AG04450 (cell line): ENCODE data around the gene UBR4. TPM values are rescaled to one million over a fixed set of nuclear protein-coding genes. Genes with fewer than 3 reads are reported as not detected.
A peak's percentile ranks its signal among the peaks of the same experiment; 100 is the strongest.
"Not testable (repeated sequence)": the region's sequence is repeated elsewhere in the genome, so short reads cannot be mapped to it uniquely, and the experiment has no call there.

Experiments used
- CTCF ChIA-PET: fragments of 300-600, 350-600 bp; formaldehyde crosslinking; extraction: SDS; loops from one replicate; lab custom pipeline; 2022; ENCODE audit warnings: antibody characterized with exemption, inconsistent platforms; lab: Charles Lee
- POLR2A ChIA-PET: fragments of 350-600 bp; formaldehyde crosslinking; extraction: SDS; loops from one replicate; lab custom pipeline; 2021; ENCODE audit warnings: antibody characterized with exemption, inconsistent platforms; lab: Yijun Ruan, JAX
- DNase-seq: peaks from one replicate; pipeline ENCODE4 v3.0.0-alpha.2; 2011; ENCODE audit warnings: low read depth, low spot score
- H3K27ac ChIP-seq: one replicate; pipeline ENCODE4 v1.5.1; 2012; ENCODE audit warnings: low read depth, low read length, control low read depth
- H3K27me3 ChIP-seq: one replicate; pipeline ENCODE4 v1.6.0; 2012; ENCODE audit warnings: low read length; ENCODE audit not compliant: control insufficient read depth, insufficient read depth
- H3K4me3 ChIP-seq: 2 replicates; pipeline ENCODE4 v1.5.1; 2011; ENCODE audit warnings: mild to moderate bottlenecking, low read depth, low read length, control low read depth
- H3K9me3 ChIP-seq: 2 replicates; pipeline ENCODE4 v1.5.1; 2012; ENCODE audit warnings: low read length; ENCODE audit not compliant: control insufficient read depth, insufficient read depth
- polyA minus RNA-seq: library from RNA; depleted of rRNA, polyadenylated mRNA; stranded (reverse); fragments of >200 nt; gene quantifications from 2 replicates; pipeline ENCODE4 v1.2.3, GENCODE V29; 2011; rRNA and poly(A)+ RNA removed
- polyA plus RNA-seq: library from polyadenylated mRNA; depleted of rRNA; stranded (reverse); fragments of >200 nt; gene quantifications from 2 replicates; pipeline ENCODE4 v1.2.3, GENCODE V29; 2011; rRNA removed
- TF ChIP-seq, protein P1 (sequence below): IDR thresholded peaks from 2 replicates; pipeline ENCODE4 v1.5.1; 2011; ENCODE audit warnings: low read depth, low read length, control low read depth, inconsistent platforms

UBR4 gene
- polyA plus RNA-seq (91.9 and 152 TPM in 2 replicates), polyA minus RNA-seq (336 and 425 TPM in 2 replicates)

DNA sequence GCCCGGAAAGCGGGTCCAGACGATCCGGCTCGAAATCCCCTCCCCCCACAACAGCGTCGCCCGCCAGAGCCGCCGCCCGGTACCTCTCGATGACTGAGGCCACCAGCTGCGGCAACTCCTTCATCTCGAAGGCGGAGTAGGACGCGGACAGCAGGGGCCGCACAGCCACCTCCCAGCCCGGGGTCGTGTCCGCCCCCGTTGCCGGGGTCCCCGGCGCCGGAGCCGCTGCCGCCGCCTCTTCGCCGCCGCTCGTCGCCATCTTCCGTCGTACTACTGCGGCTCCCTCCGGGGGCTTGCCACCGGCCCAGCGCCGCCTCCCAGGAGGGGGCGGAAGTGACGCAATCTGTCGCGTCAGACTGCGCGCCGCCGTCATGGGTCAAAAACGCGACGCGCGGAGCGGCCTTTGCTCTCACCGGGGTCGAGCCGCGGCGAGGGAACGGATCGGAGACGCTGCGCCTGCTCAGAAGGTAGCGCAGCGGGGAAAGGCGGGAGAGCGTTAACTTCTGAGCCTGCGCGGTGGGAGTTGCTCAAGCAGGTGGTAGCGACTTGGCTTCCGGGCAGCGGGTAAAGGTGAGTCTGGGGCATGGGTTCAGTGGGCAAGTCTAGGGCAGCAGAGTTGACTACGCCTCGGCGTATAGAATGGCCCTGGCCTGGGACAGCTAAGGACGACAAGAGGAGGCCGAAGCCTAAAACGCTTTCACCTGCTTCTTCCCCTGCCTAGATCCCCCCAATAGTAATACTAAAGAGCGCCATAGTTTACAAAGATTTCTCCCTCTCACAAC lies at the start of gene UBR4:
Gene UBR4 (minus strand): TSS at position 277 of the 782 bp plus-strand sequence. CDS start 18 bp downstream, at position 259.
- Histone ChIP-seq H3K4me3 (peak within 1 kb of the TSS; percentile 92), H3K27ac (peak within 1 kb of the TSS; percentile 96), H3K9me3 (no peaks in the 10 kb centered on the region), H3K27me3 (no peaks in the 10 kb centered on the region)
- TF ChIP-seq, protein P1, sequence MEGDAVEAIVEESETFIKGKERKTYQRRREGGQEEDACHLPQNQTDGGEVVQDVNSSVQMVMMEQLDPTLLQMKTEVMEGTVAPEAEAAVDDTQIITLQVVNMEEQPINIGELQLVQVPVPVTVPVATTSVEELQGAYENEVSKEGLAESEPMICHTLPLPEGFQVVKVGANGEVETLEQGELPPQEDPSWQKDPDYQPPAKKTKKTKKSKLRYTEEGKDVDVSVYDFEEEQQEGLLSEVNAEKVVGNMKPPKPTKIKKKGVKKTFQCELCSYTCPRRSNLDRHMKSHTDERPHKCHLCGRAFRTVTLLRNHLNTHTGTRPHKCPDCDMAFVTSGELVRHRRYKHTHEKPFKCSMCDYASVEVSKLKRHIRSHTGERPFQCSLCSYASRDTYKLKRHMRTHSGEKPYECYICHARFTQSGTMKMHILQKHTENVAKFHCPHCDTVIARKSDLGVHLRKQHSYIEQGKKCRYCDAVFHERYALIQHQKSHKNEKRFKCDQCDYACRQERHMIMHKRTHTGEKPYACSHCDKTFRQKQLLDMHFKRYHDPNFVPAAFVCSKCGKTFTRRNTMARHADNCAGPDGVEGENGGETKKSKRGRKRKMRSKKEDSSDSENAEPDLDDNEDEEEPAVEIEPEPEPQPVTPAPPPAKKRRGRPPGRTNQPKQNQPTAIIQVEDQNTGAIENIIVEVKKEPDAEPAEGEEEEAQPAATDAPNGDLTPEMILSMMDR: no peak
- POLR2A ChIA-PET: interaction anchor here (0.9 kb wide), 1 partner anchor 10 kb away, joined by 5 read pairs; no protein-coding TSS in a partner anchor
- CTCF ChIA-PET: no interaction called here
- DNase-seq: peak; percentile 89

DNA sequence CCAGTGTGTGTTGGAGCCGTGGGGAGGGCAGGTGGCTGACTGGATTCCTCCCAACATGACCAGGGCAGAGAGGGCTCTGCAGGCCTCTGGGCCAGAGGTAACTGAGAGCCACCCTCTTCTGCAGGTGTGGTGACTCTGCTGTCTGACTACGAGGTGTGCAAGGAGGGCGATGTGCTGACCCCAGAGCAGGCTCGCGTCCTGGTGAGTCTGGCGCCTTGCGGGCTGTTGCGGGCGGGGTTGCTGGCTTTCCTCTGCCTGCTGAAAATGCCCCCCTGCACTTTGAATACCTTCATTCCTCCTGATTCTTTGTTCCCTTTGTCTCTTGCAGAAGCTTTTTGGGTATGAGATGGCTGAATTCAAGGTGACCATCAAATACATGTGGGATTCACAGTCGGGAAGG lies 48.3 kb upstream of the UBR4 start:
- POLR2A ChIA-PET: no interaction called here
- no peak overlapping the region for H3K27ac ChIP-seq

DNA sequence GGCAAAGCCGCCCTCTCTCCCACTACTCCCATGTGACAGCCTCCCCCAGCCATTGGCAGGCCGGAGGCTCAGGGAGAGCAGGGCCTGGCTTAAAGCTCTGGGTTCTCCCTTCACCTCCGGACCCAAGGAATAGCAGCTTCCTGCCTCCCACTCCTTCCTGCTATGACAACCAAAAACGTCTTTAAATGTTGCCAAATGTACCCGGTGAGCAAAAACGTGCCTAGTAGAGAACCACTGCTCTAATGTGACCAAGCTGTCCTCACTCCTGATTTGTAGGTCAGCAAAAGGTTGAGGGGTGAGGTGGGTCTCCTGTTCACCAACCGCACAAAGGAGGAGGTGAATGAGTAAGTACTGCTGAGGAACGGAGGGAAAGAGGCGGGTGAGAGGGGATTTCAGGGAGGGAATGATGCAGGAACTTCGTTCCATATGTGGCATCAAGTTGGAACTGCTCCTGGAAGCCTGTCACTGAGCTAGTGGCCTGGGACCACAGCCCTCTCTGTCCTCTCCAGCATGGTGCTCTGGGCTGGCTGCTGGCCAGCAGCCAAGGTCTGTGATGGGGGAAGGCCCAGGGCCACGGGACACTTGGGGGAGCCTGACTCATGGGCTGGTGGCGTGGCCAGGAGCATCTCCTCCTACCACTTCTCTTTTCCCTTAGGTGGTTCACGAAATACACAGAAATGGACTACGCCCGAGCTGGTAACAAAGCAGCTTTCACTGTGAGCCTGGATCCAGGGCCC lies 47.3 kb upstream of the UBR4 start:
- H3K4me3 ChIP-seq: no peak overlapping the region
- TF ChIP-seq, protein P1: no peak
- ChIA-PET CTCF (no interaction called here), POLR2A (interaction anchor here (1.2 kb wide), 1 partner anchor 55 kb away, joined by 4 read pairs; the partner anchor contains the start of genes AKR7A2 and SLC66A1)
- H3K9me3 ChIP-seq: no peaks in the 10 kb centered on the region
- DNase-seq: no peak
- H3K27me3 ChIP-seq: no peaks in the 10 kb centered on the region
- no peak overlapping the region for H3K27ac ChIP-seq

More for the DNA sequence above, 48.3 kb upstream of the UBR4 start:
- Histone ChIP-seq H3K4me3 (no peak overlapping the region), H3K9me3 (no peaks in the 10 kb centered on the region), H3K27me3 (no peaks in the 10 kb centered on the region)
- TF ChIP-seq, protein P1: no peak
- CTCF ChIA-PET: no interaction called here
- DNase-seq: no peak

DNA sequence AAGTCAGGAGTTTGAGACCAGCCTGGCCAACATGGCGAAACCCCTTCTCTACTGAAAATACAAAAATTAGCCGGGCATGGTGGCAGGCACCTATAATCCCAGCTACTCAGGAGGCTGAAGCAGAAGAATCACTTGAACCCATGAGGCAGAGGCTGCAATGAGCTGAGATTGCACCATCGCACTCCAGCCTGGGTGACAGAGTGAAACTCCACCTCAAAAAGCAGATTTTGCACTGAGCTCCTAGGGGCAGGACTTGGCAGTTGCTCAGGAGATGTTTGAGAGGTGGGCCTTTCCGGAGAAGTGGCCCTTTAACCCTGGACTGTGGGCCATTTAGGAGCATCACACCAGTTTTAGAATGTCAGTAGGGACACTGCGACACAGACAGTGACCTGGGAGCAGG lies 46.2 kb upstream of the UBR4 start:
- DNase-seq, H3K27me3 ChIP-seq, H3K27ac ChIP-seq, H3K9me3 ChIP-seq, CTCF ChIA-PET, H3K4me3 ChIP-seq, POLR2A ChIA-PET: not testable (repeated sequence)

DNA sequence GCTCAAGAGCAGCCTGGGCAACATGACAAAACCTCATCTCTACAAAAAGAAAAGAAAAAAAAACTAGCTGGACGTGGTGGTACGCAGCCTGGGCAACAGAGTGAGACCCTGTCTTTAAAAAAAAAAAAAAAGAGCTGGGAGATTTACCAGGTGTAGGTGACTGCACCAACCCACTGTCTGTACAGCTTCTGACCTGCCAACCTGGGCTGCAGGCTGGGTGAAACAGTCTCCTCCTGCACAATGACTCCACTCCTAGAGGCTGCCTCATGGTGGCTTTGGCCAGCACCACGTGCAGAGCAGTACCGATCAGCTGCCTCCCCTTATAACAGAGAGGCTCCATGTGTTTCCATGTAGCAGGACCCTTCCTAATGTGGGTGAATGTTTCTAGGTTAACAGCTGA lies 45.2 kb upstream of the UBR4 start:
- Histone ChIP-seq H3K9me3 (peaks cover 3% of the 10 kb centered on the region; the same call in 1 of the 2 replicates), H3K27me3 (no peaks in the 10 kb centered on the region), H3K27ac (no peak overlapping the region), H3K4me3 (no peak overlapping the region)
- CTCF ChIA-PET: interaction anchor here (1.2 to 1.5 kb wide), 3 partner anchors 15 to 406 kb away, joined by 3 to 5 read pairs (median 4); no protein-coding TSS in a partner anchor
- TF ChIP-seq, protein P1: no peak
- DNase-seq: no peak
- POLR2A ChIA-PET: interaction anchor here (0.7 kb wide), 1 partner anchor 14 kb away, joined by 4 read pairs; no protein-coding TSS in a partner anchor
